ENCODE results near the gene HYKK. TPM values are rescaled to one million over a fixed set of nuclear protein-coding genes. Genes with fewer than 3 reads are reported as not detected.

HYKK gene
- total RNA-seq, 1 experiment from 2014 or later, result 3.1 TPM

DNA sequence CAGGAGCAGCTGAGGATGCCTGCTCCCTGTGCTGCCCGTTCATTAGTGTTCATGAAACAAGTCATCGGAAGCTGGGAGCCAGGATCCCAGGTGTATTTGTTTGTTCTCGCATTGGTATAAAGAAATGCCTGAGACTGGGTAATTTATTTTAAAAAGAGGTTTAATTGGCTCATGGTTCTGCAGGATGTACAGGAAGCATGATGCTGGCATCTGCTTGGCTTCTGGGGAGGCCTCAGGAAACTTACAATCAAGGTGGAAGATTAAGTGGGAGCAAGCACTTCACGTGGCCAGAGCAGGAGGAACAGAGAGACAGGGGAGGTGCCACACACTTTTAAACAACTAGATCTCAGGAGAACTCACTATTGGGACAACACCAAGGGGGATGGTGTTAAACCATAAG is 5.5 kb upstream of the HYKK start:
- no CpG with 5 or more reads among the region's 4 CpGs for WGBS (ENCODE audit: extremely low coverage, insufficient read length, low lambda C conversion rate)
- TF ChIP-seq, protein P1, sequence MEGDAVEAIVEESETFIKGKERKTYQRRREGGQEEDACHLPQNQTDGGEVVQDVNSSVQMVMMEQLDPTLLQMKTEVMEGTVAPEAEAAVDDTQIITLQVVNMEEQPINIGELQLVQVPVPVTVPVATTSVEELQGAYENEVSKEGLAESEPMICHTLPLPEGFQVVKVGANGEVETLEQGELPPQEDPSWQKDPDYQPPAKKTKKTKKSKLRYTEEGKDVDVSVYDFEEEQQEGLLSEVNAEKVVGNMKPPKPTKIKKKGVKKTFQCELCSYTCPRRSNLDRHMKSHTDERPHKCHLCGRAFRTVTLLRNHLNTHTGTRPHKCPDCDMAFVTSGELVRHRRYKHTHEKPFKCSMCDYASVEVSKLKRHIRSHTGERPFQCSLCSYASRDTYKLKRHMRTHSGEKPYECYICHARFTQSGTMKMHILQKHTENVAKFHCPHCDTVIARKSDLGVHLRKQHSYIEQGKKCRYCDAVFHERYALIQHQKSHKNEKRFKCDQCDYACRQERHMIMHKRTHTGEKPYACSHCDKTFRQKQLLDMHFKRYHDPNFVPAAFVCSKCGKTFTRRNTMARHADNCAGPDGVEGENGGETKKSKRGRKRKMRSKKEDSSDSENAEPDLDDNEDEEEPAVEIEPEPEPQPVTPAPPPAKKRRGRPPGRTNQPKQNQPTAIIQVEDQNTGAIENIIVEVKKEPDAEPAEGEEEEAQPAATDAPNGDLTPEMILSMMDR (conservative IDR thresholded peaks at IDR 0.05), result no peak
- Histone ChIP-seq H3K9me3 (ENCODE audit: control insufficient read depth, low read depth, low read length) (no peaks in the 10 kb centered on the region), H3K79me1 (ENCODE audit: insufficient read depth, low read depth, low read length, poor library complexity, severe bottlenecking) (no peaks in the 10 kb centered on the region), H4K8ac (replicated peaks; ENCODE audit: insufficient read length, low read depth, low read length) (no peak overlapping the region), H3K27ac (ENCODE audit: insufficient read length, low read depth, low read length) (no peak overlapping the region), H2AK5ac (ENCODE audit: insufficient read length, low read length) (no peak overlapping the region), H2BK120ac (ENCODE audit: low read depth, low read length, poor library complexity, severe bottlenecking) (no peak overlapping the region), H2BK15ac (ENCODE audit: low read depth, low read length) (no peak overlapping the region), H3K79me2 (ENCODE audit: insufficient read depth, low read length) (no peaks in the 10 kb centered on the region; the same call in 1 of the 2 replicates), H3K4me2 (ENCODE audit: insufficient read depth, insufficient read length, low read length) (no peak overlapping the region), H4K5ac (ENCODE audit: insufficient read length, low read depth, low read length) (no peak overlapping the region), H3K18ac (ENCODE audit: insufficient read length, low read depth, low read length) (no peak overlapping the region), H3K27me3 (ENCODE audit: insufficient read depth, low read length) (no peaks in the 10 kb centered on the region), H2AFZ (ENCODE audit: low read length) (no peak overlapping the region), H3K4me1 (ENCODE audit: insufficient read depth, low read length) (no peaks in the 10 kb centered on the region), H2BK20ac (ENCODE audit: low read depth, low read length, poor library complexity, severe bottlenecking) (no peak overlapping the region), H3K23me2 (ENCODE audit: insufficient read length, low read depth, low read length, poor library complexity, severe bottlenecking) (peaks cover under 1% of the 10 kb centered on the region), H3K23ac (ENCODE audit: insufficient read length, low read depth, low read length) (no peak overlapping the region), H3T11ph (ENCODE audit: low read length) (no peak overlapping the region), H3K56ac (ENCODE audit: insufficient read length, low read depth, low read length) (no peak overlapping the region), H3K9ac (ENCODE audit: extremely low read depth, insufficient read length, low read length) (no peak overlapping the region), H3K4ac (ENCODE audit: low read depth, low read length) (no peak overlapping the region), H2BK12ac (ENCODE audit: insufficient read length, low read depth, low read length) (no peak overlapping the region), H2BK5ac (ENCODE audit: insufficient read length, low read length) (no peak overlapping the region), H4K91ac (ENCODE audit: insufficient read length, low read depth, low read length) (no peak overlapping the region), H3K14ac (ENCODE audit: insufficient read depth, low read length) (no peak overlapping the region), H4K20me1 (ENCODE audit: control insufficient read depth, insufficient read depth, insufficient read length) (no peaks in the 10 kb centered on the region)
- Mint-ChIP-seq H3K27me3 (ENCODE audit: low read depth) (peaks cover 6% of the 10 kb centered on the region), H3K4me1 (peaks cover 3 to 4% of the 10 kb centered on the region in 2 experiments; a peak in 2 of 4 replicates), H3K4me3 (no peak overlapping the region), H3K36me3 (ENCODE audit: insufficient read depth in 1 of 3, low read depth in 3 of 3) (peaks cover 32 to 50% (median 47%) of the 10 kb centered on the region in 3 experiments), H3K9me3 (peaks cover 6 to 10% of the 10 kb centered on the region in 2 experiments), H3K27ac (no peak overlapping the region; a peak in 1 of 7 replicates)
- DNase-seq, result no peak
